PC-3 (cell line): ENCODE data around the gene SARDH. TPM values are rescaled to one million over a fixed set of nuclear protein-coding genes. Genes with fewer than 3 reads are reported as not detected.

Experiments
- ATAC-seq: fragments of 200-7000 bp; cut with Tn5 transposase; 2 replicates; pipeline ENCODE4 v1.9.1; 2020; ENCODE audit warnings: mild to moderate bottlenecking, moderate library complexity
- BruUV-seq: library from RNA; stranded (reverse); fragments of 400-500 nt; replicated peaks from 2 replicates; lab custom pipeline; 2021; lab: Mats Ljungman, UMichigan
- CTCF ChIA-PET: fragments of 300-600 bp; sonication (Branson Sonifier 250); formaldehyde crosslinking; loops from one replicate; lab custom pipeline; 2022; ENCODE audit warnings: antibody characterized with exemption; lab: Charles Lee
- POLR2A ChIA-PET: fragments of 300-600 bp; sonication (Branson Sonifier 250); formaldehyde crosslinking; loops from one replicate; lab custom pipeline; 2022; ENCODE audit warnings: antibody characterized with exemption; ENCODE audit not compliant: unreplicated experiment; lab: Charles Lee
- DNase-seq: peaks from one replicate; pipeline ENCODE4 v3.0.0-alpha.2; 2015
- H2AFZ ChIP-seq: fragments of 300-600 bp; sonication (generic); 2 replicates; pipeline ENCODE4 v1.6.0; 2016; ENCODE audit warnings: antibody characterized with exemption, low read length
- H3F3A ChIP-seq: fragments of 300-600 bp; sonication (generic); one replicate; pipeline ENCODE4 v1.6.0; 2017; ENCODE audit warnings: antibody characterized with exemption, low read length, control low read depth, mild to moderate bottlenecking; ENCODE audit not compliant: unreplicated experiment
- H3K27ac ChIP-seq: fragments of 300-600 bp; sonication (generic); 2 replicates; pipeline ENCODE4 v1.5.1; 2016; ENCODE audit warnings: mild to moderate bottlenecking, low read length
- H3K27me3 ChIP-seq: fragments of 300-600 bp; sonication (generic); 2 replicates; pipeline ENCODE4 v1.6.1; 2016; ENCODE audit warnings: low read length, mixed read lengths
- H3K36me3 ChIP-seq: fragments of 300-600 bp; sonication (generic); 2 replicates; pipeline ENCODE4 v1.6.1; 2016; ENCODE audit warnings: low read depth, mixed run types, low read length, mixed read lengths
- H3K4me1 ChIP-seq: fragments of 300-600 bp; sonication (generic); 2 replicates; pipeline ENCODE4 v1.5.1; 2016; ENCODE audit warnings: low read length; ENCODE audit not compliant: insufficient read depth
- H3K4me2 ChIP-seq: fragments of 300-600 bp; sonication (generic); 2 replicates; pipeline ENCODE4 v1.6.0; 2016; ENCODE audit warnings: low read length
- H3K4me3 ChIP-seq: fragments of 300-600 bp; sonication (generic); 2 replicates; pipeline ENCODE4 v1.5.1; 2016; ENCODE audit warnings: mild to moderate bottlenecking, low read length, mixed read lengths
- H3K79me2 ChIP-seq: fragments of 300-600 bp; sonication (generic); 2 replicates; pipeline ENCODE4 v1.6.1; 2017; ENCODE audit warnings: low read length, mixed read lengths
- H3K9ac ChIP-seq: fragments of 300-600 bp; sonication (generic); 2 replicates; pipeline ENCODE4 v1.6.0; 2016; ENCODE audit warnings: mild to moderate bottlenecking, low read length
- H3K9me2 ChIP-seq: fragments of 300-600 bp; sonication (generic); replicated peaks from 2 replicates; pipeline ENCODE4 v1.6.1; 2016; ENCODE audit warnings: mixed run types, low read length, mixed read lengths
- H3K9me3 ChIP-seq: fragments of 300-600 bp; sonication (generic); 2 replicates; pipeline ENCODE4 v1.6.1; 2016; ENCODE audit warnings: low read length, mixed read lengths
- H4K20me1 ChIP-seq: fragments of 300-600 bp; sonication (generic); 2 replicates; pipeline ENCODE4 v1.6.1; 2016; ENCODE audit warnings: low read length, mixed read lengths
- CTCF ChIP-seq: fragments of 300-600 bp; sonication (generic); conservative IDR thresholded peaks from 2 replicates; pipeline ENCODE4 v1.5.1; 2017; ENCODE audit warnings: antibody characterized with exemption, low read depth, mild to moderate bottlenecking, low read length
- EZH2 ChIP-seq: fragments of 300-600 bp; sonication (generic); IDR thresholded peaks from one replicate; pipeline ENCODE4 v1.6.1; 2017; ENCODE audit warnings: antibody characterized with exemption, mild to moderate bottlenecking, low read length; ENCODE audit not compliant: unreplicated experiment
- EZH2phosphoT487 ChIP-seq: fragments of 300-600 bp; sonication (generic); IDR thresholded peaks from 2 replicates; pipeline ENCODE4 v1.6.1; 2018; ENCODE audit warnings: mild to moderate bottlenecking, antibody characterized with exemption, low read length, borderline replicate concordance
- intact Hi-C: fragments of 100-400 bp; cut with micrococcal nuclease; formaldehyde crosslinking; loops from 2 replicates; pipeline ENCODE4 v1.9.0; 2023
- total RNA-seq: library from RNA; depleted of rRNA; stranded (reverse); fragments of >200 nt; gene quantifications from 2 replicates; pipeline ENCODE4 v1.2.3, GENCODE V29; 2014

The SARDH gene
- total RNA-seq, 1 experiment from 2014 or later: 3.4 TPM

- ATAC-seq (no peak), DNase-seq (no peak)
- no peak overlapping the region for H3K27ac ChIP-seq
- H3K27me3 ChIP-seq: no peaks in the 10 kb centered on the region
- no peak for TF ChIP-seq EZH2phosphoT487
- TF ChIP-seq EZH2: no peak
- no peak for TF ChIP-seq CTCF
- CTCF ChIA-PET: no interaction called here
- H3F3A ChIP-seq: no peaks in the 10 kb centered on the region
- no peaks in the 10 kb centered on the region for H4K20me1 ChIP-seq
- POLR2A ChIA-PET: no interaction called here
- peaks cover 5% of the 10 kb centered on the region; the same call in 1 of the 2 replicates for H3K4me1 ChIP-seq
- H3K4me3 ChIP-seq: no peak overlapping the region
- BruUV-seq: no TSS peak
- H3K36me3 ChIP-seq: no peaks in the 10 kb centered on the region
- H3K9me3 ChIP-seq: no peaks in the 10 kb centered on the region
- intact Hi-C loops: no loop called here
- no peak overlapping the region for H2AFZ ChIP-seq
- H3K9ac ChIP-seq: no peak overlapping the region
- no peaks in the 10 kb centered on the region for H3K9me2 ChIP-seq
- H3K79me2 ChIP-seq: no peaks in the 10 kb centered on the region
- no peak overlapping the region for H3K4me2 ChIP-seq
Observed at GRCh38 chr9:133734590-133735414, 3.4 kb downstream of the SARDH start.

- TF ChIP-seq EZH2 (no peak), CTCF (no peak)
- ATAC-seq (no peak), DNase-seq (no peak)
- H3K36me3 ChIP-seq: no peaks in the 10 kb centered on the region
- no peaks in the 10 kb centered on the region for H3K79me2 ChIP-seq
- H3K4me2 ChIP-seq: no peak overlapping the region
- no peaks in the 10 kb centered on the region for H4K20me1 ChIP-seq
- H3F3A ChIP-seq: no peaks in the 10 kb centered on the region
- no peaks in the 10 kb centered on the region for H3K9me3 ChIP-seq
- POLR2A ChIA-PET: no interaction called here
- no peak overlapping the region for H3K9ac ChIP-seq
- intact Hi-C loops: no loop called here
- no peaks in the 10 kb centered on the region for H3K27me3 ChIP-seq
- no peak overlapping the region for H3K27ac ChIP-seq
- H3K9me2 ChIP-seq: no peaks in the 10 kb centered on the region
- no TSS peak for BruUV-seq
- peaks cover 5% of the 10 kb centered on the region; the same call in 1 of the 2 replicates for H3K4me1 ChIP-seq
- CTCF ChIA-PET: no interaction called here
- H2AFZ ChIP-seq: no peak overlapping the region
- H3K4me3 ChIP-seq: no peak overlapping the region
Observed at GRCh38 chr9:133733796-133734533, 4.2 kb downstream of the SARDH start.

GRCh38 chr9:133733421-133733795, 4.7 kb downstream of the SARDH start:
- H3K4me3 ChIP-seq: no peak overlapping the region
- H3K27me3 ChIP-seq: no peaks in the 10 kb centered on the region
- no peak overlapping the region for H3K4me2 ChIP-seq
- CTCF ChIA-PET: no interaction called here
- no peaks in the 10 kb centered on the region for H3K36me3 ChIP-seq
- H3K9me3 ChIP-seq: no peaks in the 10 kb centered on the region
- peaks cover 5% of the 10 kb centered on the region; the same call in 1 of the 2 replicates for H3K4me1 ChIP-seq
- H3K27ac ChIP-seq: no peak overlapping the region
- intact Hi-C loops: no loop called here
- no peak overlapping the region for H3K9ac ChIP-seq
- no peaks in the 10 kb centered on the region for H3K9me2 ChIP-seq
- H4K20me1 ChIP-seq: no peaks in the 10 kb centered on the region
- TF ChIP-seq CTCF: no peak
- no peak for TF ChIP-seq EZH2phosphoT487
- TF ChIP-seq EZH2: no peak
- H2AFZ ChIP-seq: no peak overlapping the region
- BruUV-seq: no TSS peak
- POLR2A ChIA-PET: no interaction called here
- no peaks in the 10 kb centered on the region for H3F3A ChIP-seq
- no peaks in the 10 kb centered on the region for H3K79me2 ChIP-seq
- DNase-seq: no peak
- ATAC-seq: no peak
